ENCODE results near the gene CUX1. TPM values are rescaled to one million over a fixed set of nuclear protein-coding genes. Genes with fewer than 3 reads are reported as not detected.
A peak's percentile ranks its signal among the peaks of the same experiment; 100 is the strongest.

Gene CUX1
- total and polyA plus RNA-seq, 12 donors = 34.5 to 176 (median 145) TPM

- Histone ChIP-seq H3K27me3 (no peaks in the 10 kb centered on the region), H3K27ac (peak overlapping the region in 4 of 10 donors; percentile 73 to 80 (median 78)), H3K4me1 (peaks cover 27 to 83% (median 65%) of the 10 kb centered on the region in 9 donors), H3K9me3 (no peaks in the 10 kb centered on the region), H3K4me3 (no peak overlapping the region), H3K36me3 (no peaks in the 10 kb centered on the region)
- no peak for TF ChIP-seq CTCF (IDR thresholded peaks at IDR 0.05)
- DNase-seq (no peak), ATAC-seq (no peak)
- 85 to 91% methylated on average over 10 of the region's 10 CpGs for WGBS, 2 donors
- intact Hi-C loops (cut with DNase I) = no loop called here
Measured at GRCh38 chr7:101940151-101940550, 122.7 kb downstream of the CUX1 start.

GRCh38 chr7:101940830-101941229, 123.4 kb downstream of the CUX1 start:
- no peaks in the 10 kb centered on the region for H3K27me3 ChIP-seq
- H3K36me3 ChIP-seq = no peaks in the 10 kb centered on the region
- intact Hi-C loops (cut with DNase I) = no loop called here
- no peaks in the 10 kb centered on the region for H3K9me3 ChIP-seq
- H3K27ac ChIP-seq = peak overlapping the region in 9 of 10 donors; percentile 46 to 80 (median 73)
- 52 to 72% methylated on average over 9 of the region's 9 CpGs for WGBS, 2 donors
- DNase-seq = peak in 1 of 2 donors; percentile 34
- no peak overlapping the region for H3K4me3 ChIP-seq
- H3K4me1 ChIP-seq = peaks cover 22 to 83% (median 67%) of the 10 kb centered on the region in 9 donors
- TF ChIP-seq CTCF (IDR thresholded peaks at IDR 0.05) = no peak
- peak in 4 of 8 donors; percentile 27 to 61 (median 34) for ATAC-seq

GRCh38 chr7:101941481-101942383, 124.3 kb downstream of the CUX1 start:
- Histone ChIP-seq H3K9me3 (no peaks in the 10 kb centered on the region), H3K36me3 (no peaks in the 10 kb centered on the region), H3K4me1 (peaks cover 15 to 79% (median 64%) of the 10 kb centered on the region in 9 donors), H3K27me3 (no peaks in the 10 kb centered on the region), H3K27ac (peak overlapping the region; percentile 43 to 80 (median 72)), H3K4me3 (no peak overlapping the region)
- WGBS, 2 donors = 42 to 48% methylated on average over 12 of the region's 12 CpGs
- ATAC-seq (peak in 5 of 8 donors; percentile 55 to 79 (median 58)), DNase-seq (peak in 1 of 2 donors; percentile 33)
- intact Hi-C loops (cut with DNase I) = no loop called here
- TF ChIP-seq CTCF (IDR thresholded peaks at IDR 0.05) = no peak

- ATAC-seq = no peak
- DNase-seq = no peak
- H3K9me3 ChIP-seq = no peaks in the 10 kb centered on the region
- H3K36me3 ChIP-seq = no peaks in the 10 kb centered on the region
- TF ChIP-seq CTCF (IDR thresholded peaks at IDR 0.05) = no peak
- peaks cover 12 to 79% (median 61%) of the 10 kb centered on the region in 9 donors for H3K4me1 ChIP-seq
- 90 to 93% methylated on average over 13 of the region's 13 CpGs for WGBS, 2 donors
- no peaks in the 10 kb centered on the region for H3K27me3 ChIP-seq
- H3K27ac ChIP-seq = peak overlapping the region; percentile 43 to 80 (median 72)
- H3K4me3 ChIP-seq = no peak overlapping the region
- intact Hi-C loops (cut with DNase I) = no loop called here
Measured at GRCh38 chr7:101942603-101943210, 125.3 kb downstream of the CUX1 start.

Data from heart right ventricle (tissue), 16 donors.